ENCODE results near the gene SOCS6.

SOCS6 gene

GRCh38 chr18:70377857-70378701 lies 89.2 kb downstream of the SOCS6 start:
- TF ChIP-seq CTCF (conservative IDR thresholded peaks at IDR 0.05; ENCODE audit: low read depth, low read length) = no peak
- no peak overlapping the region for H3K4me3 ChIP-seq (IDR thresholded peaks at IDR 0.05; ENCODE audit: insufficient read depth, low read depth, low read length)
- no peaks in the 10 kb centered on the region for H3K36me3 ChIP-seq (ENCODE audit: insufficient read depth)
- no peak overlapping the region for H3K4me2 ChIP-seq
- no peaks in the 10 kb centered on the region for H3K79me2 ChIP-seq (ENCODE audit: insufficient read depth, low read depth)
- H3K4me1 ChIP-seq (ENCODE audit: low read depth, poor library complexity, severe bottlenecking) = no peaks in the 10 kb centered on the region
- H3K9ac ChIP-seq = no peak overlapping the region
- no peak overlapping the region for H3K27ac ChIP-seq
- no peak overlapping the region for H2AFZ ChIP-seq (ENCODE audit: low read depth)
- no peaks in the 10 kb centered on the region for H4K20me1 ChIP-seq (ENCODE audit: insufficient read depth)
- no peaks in the 10 kb centered on the region for H3K27me3 ChIP-seq (ENCODE audit: insufficient read depth, low read depth)
